HCT116 (cell line): Measurements from ENCODE around the gene SELENOK. TPM values are rescaled to one million over a fixed set of nuclear protein-coding genes. Genes with fewer than 3 reads are reported as not detected.

Experiments used
- ATAC-seq: fragments of 200-7000 bp; cut with Tn5 transposase; 2 replicates; pipeline ENCODE4 v1.9.1; 2020; ENCODE audit warnings: mild to moderate bottlenecking, moderate library complexity
- BruUV-seq: library from RNA; stranded (reverse); fragments of 400-500 nt; replicated peaks from 2 replicates; lab custom pipeline; 2021; lab: Mats Ljungman, UMichigan
- CTCF ChIA-PET: fragments of 300-600 bp; sonication (Branson Sonifier 250); formaldehyde crosslinking; loops from one replicate; lab custom pipeline; 2021; ENCODE audit warnings: antibody characterized with exemption; lab: Charles Lee
- POLR2A ChIA-PET: fragments of 300-600, 350-600 bp; sonication (Branson Sonifier 250); formaldehyde crosslinking; loops from one replicate; lab custom pipeline; 2021; ENCODE audit warnings: antibody characterized with exemption; lab: Charles Lee
- RAD21 ChIA-PET, 2 experiments: fragments of 300-600 bp; sonication (Branson Sonifier 250); formaldehyde crosslinking; loops; one replicate each; lab custom pipeline; 2023; ENCODE audit warnings: low total read pairs in 2 of 2; ENCODE audit not compliant: uncharacterized antibody in 2 of 2, unreplicated experiment in 2 of 2, low non-redundant PET in 1 of 2; lab: Charles Lee
- DNase-seq: peaks from one replicate; pipeline ENCODE4 v3.0.0-alpha.2; 2010; ENCODE audit warnings: low read depth, low spot score
- H2AFZ ChIP-seq: fragments of 200-600 bp; shearing (Covaris generic), sonication (generic); 2 replicates; pipeline ENCODE4 v1.6.1; 2017; ENCODE audit warnings: low read depth, mixed run types, mixed read lengths, antibody characterized with exemption, low read length; ENCODE audit not compliant: poor library complexity, severe bottlenecking
- H3K27ac ChIP-seq: 2 replicates; pipeline ENCODE4 v1.5.1; 2012; ENCODE audit warnings: low read depth, low read length
- H3K27me3 ChIP-seq: fragments of 200-600 bp; sonication (generic); 2 replicates; pipeline ENCODE4 v1.6.1; 2016; ENCODE audit warnings: mixed run types, low read length, mixed read lengths; ENCODE audit not compliant: insufficient read depth
- H3K36me3 ChIP-seq, 2 experiments: fragments of 200-500 bp in 1 of 2; fragments of 200-600 bp in 1 of 2; sonication (Bioruptor generic) in 1 of 2; sonication (generic) in 1 of 2; 2 replicates each; pipeline versions ENCODE4 v1.5.1 to v1.6.1; 2014 to 2016; ENCODE audit warnings: low read length in 2 of 2, inconsistent platforms in 1 of 2, mixed read lengths in 1 of 2, mixed run types in 1 of 2; ENCODE audit not compliant: insufficient read depth in 2 of 2, control insufficient read depth in 1 of 2
- H3K4me1 ChIP-seq, 2 experiments: fragments of 200-600 bp in 1 of 2; sonication (generic) in 1 of 2; 2 replicates each; pipeline versions ENCODE4 v1.5.1 to v1.6.1; 2012 to 2017; ENCODE audit warnings: low read length in 2 of 2, inconsistent platforms in 1 of 2, mild to moderate bottlenecking in 1 of 2, mixed read lengths in 1 of 2, mixed run types in 1 of 2, moderate library complexity in 1 of 2; ENCODE audit not compliant: insufficient read depth in 2 of 2, control insufficient read depth in 1 of 2
- H3K4me2 ChIP-seq: fragments of 200-600 bp; sonication (generic); 2 replicates; pipeline ENCODE4 v1.6.1; 2017; ENCODE audit warnings: mixed run types, low read length, mixed read lengths
- H3K4me3 ChIP-seq, 2 experiments: fragments of 200-600 bp in 1 of 2; sonication (generic) in 1 of 2; replicated peaks in 1 of 2; 2 replicates each; pipeline ENCODE4 v1.5.1; 2011 to 2016; ENCODE audit warnings: low read length in 2 of 2, control low read depth in 1 of 2, low read depth in 1 of 2, mild to moderate bottlenecking in 1 of 2, mixed read lengths in 1 of 2, mixed run types in 1 of 2
- H3K79me2 ChIP-seq: fragments of 200-600 bp; sonication (generic); 2 replicates; pipeline ENCODE4 v1.6.1; 2017; ENCODE audit warnings: mild to moderate bottlenecking, mixed run types, low read length, moderate library complexity, mixed read lengths; ENCODE audit not compliant: insufficient read depth
- H3K9ac ChIP-seq: fragments of 200-600 bp; sonication (generic); 2 replicates; pipeline ENCODE4 v1.6.1; 2016; ENCODE audit warnings: low read length, mixed read lengths
- H3K9me2 ChIP-seq: fragments of 200-600 bp; sonication (generic), shearing (Covaris generic); 2 replicates; pipeline ENCODE4 v1.6.1; 2017; ENCODE audit warnings: mixed run types, mild to moderate bottlenecking, moderate library complexity; ENCODE audit not compliant: insufficient read depth
- H3K9me3 ChIP-seq, 2 experiments: fragments of 200-500 bp in 1 of 2; fragments of 200-600 bp in 1 of 2; sonication (Bioruptor generic) in 1 of 2; sonication (generic) in 1 of 2; 2 replicates each; pipeline ENCODE4 v1.6.1; 2014 to 2017; ENCODE audit warnings: low read length in 2 of 2, mixed read lengths in 2 of 2, inconsistent platforms in 1 of 2, low read depth in 1 of 2, mild to moderate bottlenecking in 1 of 2, mixed run types in 1 of 2, moderate library complexity in 1 of 2; ENCODE audit not compliant: control insufficient read depth in 1 of 2, insufficient read depth in 1 of 2
- H4K20me1 ChIP-seq: fragments of 200-600 bp; sonication (generic), shearing (Covaris generic); 2 replicates; pipeline ENCODE4 v1.6.1; 2017; ENCODE audit warnings: mixed run types, mild to moderate bottlenecking, moderate library complexity; ENCODE audit not compliant: insufficient read depth
- ELF1 ChIP-seq: IDR thresholded peaks from 2 replicates; pipeline ENCODE4 v1.6.1; 2012; ENCODE audit warnings: low read depth, borderline replicate concordance
- EZH2 ChIP-seq: fragments of 200-600 bp; sonication (generic); IDR thresholded peaks from 2 replicates; pipeline ENCODE4 v1.6.1; 2017; ENCODE audit warnings: antibody characterized with exemption, mixed run types
- EZH2phosphoT487 ChIP-seq: fragments of 200-600 bp; IDR thresholded peaks from 2 replicates; pipeline ENCODE4 v1.6.1; 2018; ENCODE audit warnings: antibody characterized with exemption, borderline replicate concordance
- RAD21 ChIP-seq: IDR thresholded peaks from 2 replicates; pipeline ENCODE4 v1.6.1; 2012; ENCODE audit warnings: low read depth, mild to moderate bottlenecking
- SP1 ChIP-seq: IDR thresholded peaks from 2 replicates; pipeline ENCODE4 v1.6.1; 2012; ENCODE audit warnings: low read depth
- SRF ChIP-seq: IDR thresholded peaks from 2 replicates; pipeline ENCODE4 v1.6.1; 2012; ENCODE audit warnings: low read depth
- ZNF274 ChIP-seq: fragments of 200-500 bp; sonication (Bioruptor generic); IDR thresholded peaks from 2 replicates; pipeline ENCODE4 v1.6.1; 2014; ENCODE audit warnings: mild to moderate bottlenecking, low read depth, low read length, inconsistent platforms
- intact Hi-C: fragments of 100-400 bp; cut with micrococcal nuclease; formaldehyde crosslinking; loops from 2 replicates; pipeline ENCODE4 v1.10.0; 2022
- total RNA-seq: library from RNA; stranded (reverse); gene quantifications from one replicate; pipeline ENCODE4 v1.2.1, GENCODE V29; 2021; ENCODE audit not compliant: unreplicated experiment
- TF ChIP-seq, protein P1 (sequence below): IDR thresholded peaks from 2 replicates; pipeline ENCODE4 v1.6.1; 2012
- TF ChIP-seq, protein P2 (sequence below): IDR thresholded peaks from 2 replicates; pipeline ENCODE4 v1.6.1; 2011; ENCODE audit warnings: mild to moderate bottlenecking, low read length, moderate library complexity; ENCODE audit not compliant: insufficient replicate concordance; ENCODE audit errors: extremely low read depth
- TF ChIP-seq, protein P3 (sequence below), 3 experiments: fragments of 200-600 bp in 1 of 3; sonication (generic) in 1 of 3; IDR thresholded peaks in 2 of 3; conservative IDR thresholded peaks in 1 of 3; 2 replicates each; pipeline ENCODE4 v1.5.1; 2012 to 2017; ENCODE audit warnings: low read depth in 2 of 3, low read length in 2 of 3, antibody characterized with exemption in 1 of 3, borderline replicate concordance in 1 of 3, control low read depth in 1 of 3, mild to moderate bottlenecking in 1 of 3, mixed read lengths in 1 of 3, mixed run types in 1 of 3, moderate library complexity in 1 of 3; ENCODE audit not compliant: insufficient read depth in 1 of 3

SELENOK gene
- total RNA-seq, 1 experiment from 2014 or later = 35.1 TPM

DNA sequence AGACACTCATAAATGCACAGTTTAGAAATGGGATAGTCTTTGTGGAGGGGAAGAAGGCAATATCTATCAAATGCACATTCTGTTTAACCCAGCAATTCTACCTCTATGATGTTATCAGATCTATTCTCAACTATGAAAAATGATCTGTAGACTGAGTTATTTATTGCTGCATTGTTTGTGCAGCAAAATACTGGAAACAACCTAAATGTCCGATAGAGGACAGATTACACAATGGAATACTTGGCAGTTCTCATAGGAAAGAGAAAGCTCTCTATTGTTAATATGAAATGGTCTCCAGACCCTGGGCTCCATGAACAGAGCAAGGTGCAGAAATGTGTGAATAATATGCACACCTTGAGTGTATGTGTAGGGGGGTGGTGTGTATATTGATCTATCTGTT, 49.0 kb upstream of the SELENOK start (continued):
- TF ChIP-seq RAD21 (no peak), ELF1 (no peak), ZNF274 (no peak), SP1 (no peak), SRF (no peak), EZH2 (no peak)
- TF ChIP-seq, protein P1, sequence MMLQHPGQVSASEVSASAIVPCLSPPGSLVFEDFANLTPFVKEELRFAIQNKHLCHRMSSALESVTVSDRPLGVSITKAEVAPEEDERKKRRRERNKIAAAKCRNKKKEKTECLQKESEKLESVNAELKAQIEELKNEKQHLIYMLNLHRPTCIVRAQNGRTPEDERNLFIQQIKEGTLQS = no peak
- TF ChIP-seq, protein P2, sequence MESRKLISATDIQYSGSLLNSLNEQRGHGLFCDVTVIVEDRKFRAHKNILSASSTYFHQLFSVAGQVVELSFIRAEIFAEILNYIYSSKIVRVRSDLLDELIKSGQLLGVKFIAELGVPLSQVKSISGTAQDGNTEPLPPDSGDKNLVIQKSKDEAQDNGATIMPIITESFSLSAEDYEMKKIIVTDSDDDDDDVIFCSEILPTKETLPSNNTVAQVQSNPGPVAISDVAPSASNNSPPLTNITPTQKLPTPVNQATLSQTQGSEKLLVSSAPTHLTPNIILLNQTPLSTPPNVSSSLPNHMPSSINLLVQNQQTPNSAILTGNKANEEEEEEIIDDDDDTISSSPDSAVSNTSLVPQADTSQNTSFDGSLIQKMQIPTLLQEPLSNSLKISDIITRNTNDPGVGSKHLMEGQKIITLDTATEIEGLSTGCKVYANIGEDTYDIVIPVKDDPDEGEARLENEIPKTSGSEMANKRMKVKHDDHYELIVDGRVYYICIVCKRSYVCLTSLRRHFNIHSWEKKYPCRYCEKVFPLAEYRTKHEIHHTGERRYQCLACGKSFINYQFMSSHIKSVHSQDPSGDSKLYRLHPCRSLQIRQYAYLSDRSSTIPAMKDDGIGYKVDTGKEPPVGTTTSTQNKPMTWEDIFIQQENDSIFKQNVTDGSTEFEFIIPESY = no peak

DNA sequence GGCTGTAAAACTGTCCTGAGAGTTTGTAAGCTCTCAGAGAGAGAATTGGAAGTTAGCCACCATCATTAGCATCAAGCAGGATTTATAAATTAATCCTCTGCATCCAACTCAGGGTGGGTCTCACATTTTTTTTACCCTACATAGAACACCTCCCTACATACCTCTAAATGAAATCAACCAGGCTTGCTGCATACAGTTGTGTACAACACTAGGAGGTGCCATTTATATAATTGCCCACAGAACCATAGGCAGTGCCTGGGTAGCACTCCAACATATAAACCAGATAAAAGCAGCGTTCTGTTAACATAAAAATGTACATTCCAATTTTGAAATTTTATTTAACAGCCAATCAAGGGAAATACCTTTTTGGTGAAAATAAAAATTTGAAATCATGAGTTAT, 48.2 kb upstream of the SELENOK start:
- intact Hi-C loops = loop anchor here (2.0 to 10.0 kb wide), 5 partner anchors 205 to 1245 kb away; no protein-coding TSS in a partner anchor
- no peaks in the 10 kb centered on the region for H3K36me3 ChIP-seq
- no peaks in the 10 kb centered on the region for H3K9me3 ChIP-seq
- no peak overlapping the region for H3K27ac ChIP-seq
- H3K79me2 ChIP-seq = no peaks in the 10 kb centered on the region
- H3K27me3 ChIP-seq = 0 out of 2 replicates have a peak, but pooled peaks cover 3% of the 10 kb centered on the region
- no peak for DNase-seq
- no peak overlapping the region for H3K9ac ChIP-seq
- no peak overlapping the region for H3K4me2 ChIP-seq
- H3K4me1 ChIP-seq = no peaks in the 10 kb centered on the region
- no peak for TF ChIP-seq EZH2phosphoT487
- TF ChIP-seq, protein P3, sequence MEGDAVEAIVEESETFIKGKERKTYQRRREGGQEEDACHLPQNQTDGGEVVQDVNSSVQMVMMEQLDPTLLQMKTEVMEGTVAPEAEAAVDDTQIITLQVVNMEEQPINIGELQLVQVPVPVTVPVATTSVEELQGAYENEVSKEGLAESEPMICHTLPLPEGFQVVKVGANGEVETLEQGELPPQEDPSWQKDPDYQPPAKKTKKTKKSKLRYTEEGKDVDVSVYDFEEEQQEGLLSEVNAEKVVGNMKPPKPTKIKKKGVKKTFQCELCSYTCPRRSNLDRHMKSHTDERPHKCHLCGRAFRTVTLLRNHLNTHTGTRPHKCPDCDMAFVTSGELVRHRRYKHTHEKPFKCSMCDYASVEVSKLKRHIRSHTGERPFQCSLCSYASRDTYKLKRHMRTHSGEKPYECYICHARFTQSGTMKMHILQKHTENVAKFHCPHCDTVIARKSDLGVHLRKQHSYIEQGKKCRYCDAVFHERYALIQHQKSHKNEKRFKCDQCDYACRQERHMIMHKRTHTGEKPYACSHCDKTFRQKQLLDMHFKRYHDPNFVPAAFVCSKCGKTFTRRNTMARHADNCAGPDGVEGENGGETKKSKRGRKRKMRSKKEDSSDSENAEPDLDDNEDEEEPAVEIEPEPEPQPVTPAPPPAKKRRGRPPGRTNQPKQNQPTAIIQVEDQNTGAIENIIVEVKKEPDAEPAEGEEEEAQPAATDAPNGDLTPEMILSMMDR (IDR thresholded peaks at IDR 0.05 in 2 of 3, conservative IDR thresholded peaks at IDR 0.05 in 1 of 3; ENCODE audit: borderline replicate concordance in 1 of 3, insufficient read depth in 1 of 3, low read depth in 2 of 3, low read length in 2 of 3) = peak in 2 of 3 experiments; percentile 11 to 24; a peak in 3 of 6 replicates
- TF ChIP-seq, all 23 proteins: peak for 1
- BruUV-seq = no TSS peak
- no peak for ATAC-seq
- ChIA-PET RAD21 (interaction anchor here in 1 of 2 experiments (1.4 kb wide), 1 partner anchor 17 kb away, joined by 3 read pairs; no protein-coding TSS in a partner anchor), CTCF (interaction anchor here (1.3 to 2.3 kb wide), 3 partner anchors 11 to 435 kb away, joined by 9 to 31 read pairs (median 9); no protein-coding TSS in a partner anchor), POLR2A (no interaction called here)
- H2AFZ ChIP-seq = no peak overlapping the region
- no peaks in the 10 kb centered on the region for H4K20me1 ChIP-seq
- H3K9me2 ChIP-seq = no peaks in the 10 kb centered on the region
- H3K4me3 ChIP-seq = no peak overlapping the region
